Gastroesophageal sphincter (tissue), 4 donors: ENCODE measurements around the gene CPNE8. TPM values are rescaled to one million over a fixed set of nuclear protein-coding genes. Genes with fewer than 3 reads are reported as not detected.
A peak's percentile ranks its signal among the peaks of the same experiment; 100 is the strongest.

ENCODE experiments used
- ATAC-seq: fragments of 150-250 bp; one replicate; pipeline ENCODE4 v1.9.1; 2016; ENCODE audit warnings: mild to moderate bottlenecking, moderate library complexity
- H3K27ac ChIP-seq, 4 donors: fragments of 200-600 bp; sonication (generic) in 3 of 4; 1 replicate in 3 of 4; 2 replicates in 1 of 4; pipeline ENCODE4 v1.5.1; 2016 to 2019
- H3K27me3 ChIP-seq: fragments of 200-600 bp; sonication (generic); one replicate; pipeline ENCODE4 v1.5.1; 2019
- H3K36me3 ChIP-seq, 2 donors: fragments of 200-600 bp; sonication (generic); one replicate each; pipeline ENCODE4 v1.5.1; 2019; ENCODE audit warnings: control low read depth in 1 of 2
- H3K4me1 ChIP-seq, 3 donors: fragments of 200-600 bp; sonication (generic); 1 replicate in 2 of 3; 2 replicates in 1 of 3; pipeline ENCODE4 v1.5.1; 2016 to 2019; ENCODE audit warnings: control low read depth in 2 of 3
- H3K4me3 ChIP-seq, 2 donors: fragments of 200-600 bp; sonication (generic); one replicate each; pipeline ENCODE4 v1.5.1; 2019; ENCODE audit warnings: mild to moderate bottlenecking in 1 of 2, moderate library complexity in 1 of 2
- H3K9me3 ChIP-seq, 3 donors: fragments of 200-600 bp; sonication (generic); one replicate each; pipeline ENCODE4 v1.5.1; 2017 to 2019; ENCODE audit warnings: control low read depth in 2 of 3
- CTCF ChIP-seq, 4 experiments: fragments of 200-600 bp in 2 of 4; fragments of 450-650 bp in 2 of 4; sonication (generic) in 1 of 4; IDR thresholded peaks; one replicate each; pipeline ENCODE4 v1.5.1; 2017 to 2019; ENCODE audit warnings: antibody characterized with exemption in 4 of 4, mild to moderate bottlenecking in 2 of 4, moderate library complexity in 2 of 4
- EP300 ChIP-seq: sonication (generic); formaldehyde crosslinking; IDR thresholded peaks from one replicate; pipeline ENCODE4 v1.6.1; 2017; ENCODE audit warnings: antibody characterized with exemption, mild to moderate bottlenecking
- POLR2A ChIP-seq, 2 donors: fragments of 450-650 bp; IDR thresholded peaks; one replicate each; pipeline ENCODE4 v1.6.1; 2017; ENCODE audit warnings: antibody characterized with exemption in 2 of 2, mild to moderate bottlenecking in 2 of 2, moderate library complexity in 1 of 2
- POLR2AphosphoS5 ChIP-seq: sonication (generic); formaldehyde crosslinking; IDR thresholded peaks from one replicate; pipeline ENCODE4 v1.6.1; 2017; ENCODE audit warnings: antibody characterized with exemption
- WGBS, 2 donors: methylation state at CpG; one replicate each; pipeline ENCODE4 v1.1.5; 2018; ENCODE audit warnings: low coverage in 1 of 2; 5-methylcytosine and 5-hydroxymethylcytosine counted together
- total RNA-seq, 4 donors: library from RNA; depleted of rRNA; stranded (reverse); fragments of >200 nt; gene quantifications; one replicate each; pipeline ENCODE4 v1.1.0, GENCODE V29; 2016

The CPNE8 gene
- total RNA-seq, 4 donors from 2014 or later: 15.5 to 44.2 (median 21.2) TPM

- no peaks in the 10 kb centered on the region for H3K9me3 ChIP-seq
- no peak for ATAC-seq
- TF ChIP-seq EP300 (no peak), POLR2A (IDR thresholded peaks at IDR 0.05) (no peak), POLR2AphosphoS5 (no peak), CTCF (IDR thresholded peaks at IDR 0.05) (peak in 2 of 4 experiments; percentile 17 to 45)
- no peaks in the 10 kb centered on the region for H3K27me3 ChIP-seq
- H3K27ac ChIP-seq: no peak overlapping the region
- no peak overlapping the region for H3K4me3 ChIP-seq
- 10 to 24% methylated on average over 2 of the region's 2 CpGs for WGBS, 2 donors
- no peaks in the 10 kb centered on the region for H3K36me3 ChIP-seq
- no peaks in the 10 kb centered on the region for H3K4me1 ChIP-seq
Measured at GRCh38 chr12:38921025-38921677, 15.8 kb upstream of the CPNE8 start.

GRCh38 chr12:38919191-38919590 is 13.8 kb upstream of the CPNE8 start:
- H3K4me3 ChIP-seq: no peak overlapping the region
- H3K36me3 ChIP-seq: no peaks in the 10 kb centered on the region
- no peak overlapping the region for H3K27ac ChIP-seq
- 59% methylated on average over 5 of the region's 5 CpGs; no CpG with 5 or more reads in 1 of the 2 donors for WGBS, 2 donors
- ATAC-seq: no peak
- TF ChIP-seq EP300: no peak
- TF ChIP-seq POLR2A (IDR thresholded peaks at IDR 0.05): no peak
- TF ChIP-seq CTCF (IDR thresholded peaks at IDR 0.05): no peak
- no peak for TF ChIP-seq POLR2AphosphoS5
- no peaks in the 10 kb centered on the region for H3K4me1 ChIP-seq
- H3K9me3 ChIP-seq: no peaks in the 10 kb centered on the region
- no peaks in the 10 kb centered on the region for H3K27me3 ChIP-seq

GRCh38 chr12:38915429-38916182 is 10.2 kb upstream of the CPNE8 start:
- H3K27ac ChIP-seq: no peak overlapping the region
- H3K9me3 ChIP-seq: no peaks in the 10 kb centered on the region
- ATAC-seq: no peak
- H3K4me3 ChIP-seq: no peak overlapping the region
- TF ChIP-seq EP300: no peak
- TF ChIP-seq POLR2A (IDR thresholded peaks at IDR 0.05): no peak
- no peak for TF ChIP-seq CTCF (IDR thresholded peaks at IDR 0.05)
- no peak for TF ChIP-seq POLR2AphosphoS5
- H3K36me3 ChIP-seq: no peaks in the 10 kb centered on the region
- H3K4me1 ChIP-seq: no peaks in the 10 kb centered on the region
- WGBS, 2 donors: 53 to 69% methylated on average over 2 to 3 of the region's 3 CpGs
- no peaks in the 10 kb centered on the region for H3K27me3 ChIP-seq

GRCh38 chr12:38912116-38912515 is 6.7 kb upstream of the CPNE8 start:
- Histone ChIP-seq H3K4me1 (peaks cover 0 to 8% (median 0%) of the 10 kb centered on the region in 3 donors), H3K27me3 (no peaks in the 10 kb centered on the region), H3K36me3 (no peaks in the 10 kb centered on the region), H3K9me3 (no peaks in the 10 kb centered on the region), H3K4me3 (no peak overlapping the region), H3K27ac (no peak overlapping the region)
- 50 to 100% methylated on average over 1 of the region's 5 CpGs for WGBS, 2 donors
- TF ChIP-seq POLR2AphosphoS5 (no peak), CTCF (IDR thresholded peaks at IDR 0.05) (no peak), POLR2A (IDR thresholded peaks at IDR 0.05) (no peak), EP300 (no peak)
- ATAC-seq: no peak
